HCT116 (cell line): ENCODE results near the gene KLHL15. TPM values are rescaled to one million over a fixed set of nuclear protein-coding genes. Genes with fewer than 3 reads are reported as not detected.

Source experiments
- ATAC-seq: fragments of 200-7000 bp; cut with Tn5 transposase; 2 replicates; pipeline ENCODE4 v1.9.1; 2020; ENCODE audit warnings: mild to moderate bottlenecking, moderate library complexity
- BruUV-seq: library from RNA; stranded (reverse); fragments of 400-500 nt; replicated peaks from 2 replicates; lab custom pipeline; 2021; lab: Mats Ljungman, UMichigan
- CTCF ChIA-PET: fragments of 300-600 bp; sonication (Branson Sonifier 250); formaldehyde crosslinking; loops from one replicate; lab custom pipeline; 2021; ENCODE audit warnings: antibody characterized with exemption; lab: Charles Lee
- POLR2A ChIA-PET: fragments of 300-600, 350-600 bp; sonication (Branson Sonifier 250); formaldehyde crosslinking; loops from one replicate; lab custom pipeline; 2021; ENCODE audit warnings: antibody characterized with exemption; lab: Charles Lee
- RAD21 ChIA-PET, 2 experiments: fragments of 300-600 bp; sonication (Branson Sonifier 250); formaldehyde crosslinking; loops; one replicate each; lab custom pipeline; 2023; ENCODE audit warnings: low total read pairs in 2 of 2; ENCODE audit not compliant: uncharacterized antibody in 2 of 2, unreplicated experiment in 2 of 2, low non-redundant PET in 1 of 2; lab: Charles Lee
- DNase-seq: peaks from one replicate; pipeline ENCODE4 v3.0.0-alpha.2; 2010; ENCODE audit warnings: low read depth, low spot score
- H2AFZ ChIP-seq: fragments of 200-600 bp; shearing (Covaris generic), sonication (generic); 2 replicates; pipeline ENCODE4 v1.6.1; 2017; ENCODE audit warnings: low read depth, mixed run types, mixed read lengths, antibody characterized with exemption, low read length; ENCODE audit not compliant: poor library complexity, severe bottlenecking
- H3K27ac ChIP-seq: 2 replicates; pipeline ENCODE4 v1.5.1; 2012; ENCODE audit warnings: low read depth, low read length
- H3K27me3 ChIP-seq: fragments of 200-600 bp; sonication (generic); 2 replicates; pipeline ENCODE4 v1.6.1; 2016; ENCODE audit warnings: mixed run types, low read length, mixed read lengths; ENCODE audit not compliant: insufficient read depth
- H3K36me3 ChIP-seq, 2 experiments: fragments of 200-500 bp in 1 of 2; fragments of 200-600 bp in 1 of 2; sonication (Bioruptor generic) in 1 of 2; sonication (generic) in 1 of 2; 2 replicates each; pipeline versions ENCODE4 v1.5.1 to v1.6.1; 2014 to 2016; ENCODE audit warnings: low read length in 2 of 2, inconsistent platforms in 1 of 2, mixed read lengths in 1 of 2, mixed run types in 1 of 2; ENCODE audit not compliant: insufficient read depth in 2 of 2, control insufficient read depth in 1 of 2
- H3K4me1 ChIP-seq, 2 experiments: fragments of 200-600 bp in 1 of 2; sonication (generic) in 1 of 2; 2 replicates each; pipeline versions ENCODE4 v1.5.1 to v1.6.1; 2012 to 2017; ENCODE audit warnings: low read length in 2 of 2, inconsistent platforms in 1 of 2, mild to moderate bottlenecking in 1 of 2, mixed read lengths in 1 of 2, mixed run types in 1 of 2, moderate library complexity in 1 of 2; ENCODE audit not compliant: insufficient read depth in 2 of 2, control insufficient read depth in 1 of 2
- H3K4me2 ChIP-seq: fragments of 200-600 bp; sonication (generic); 2 replicates; pipeline ENCODE4 v1.6.1; 2017; ENCODE audit warnings: mixed run types, low read length, mixed read lengths
- H3K4me3 ChIP-seq, 2 experiments: fragments of 200-600 bp in 1 of 2; sonication (generic) in 1 of 2; replicated peaks in 1 of 2; 2 replicates each; pipeline ENCODE4 v1.5.1; 2011 to 2016; ENCODE audit warnings: low read length in 2 of 2, control low read depth in 1 of 2, low read depth in 1 of 2, mild to moderate bottlenecking in 1 of 2, mixed read lengths in 1 of 2, mixed run types in 1 of 2
- H3K79me2 ChIP-seq: fragments of 200-600 bp; sonication (generic); 2 replicates; pipeline ENCODE4 v1.6.1; 2017; ENCODE audit warnings: mild to moderate bottlenecking, mixed run types, low read length, moderate library complexity, mixed read lengths; ENCODE audit not compliant: insufficient read depth
- H3K9ac ChIP-seq: fragments of 200-600 bp; sonication (generic); 2 replicates; pipeline ENCODE4 v1.6.1; 2016; ENCODE audit warnings: low read length, mixed read lengths
- H3K9me2 ChIP-seq: fragments of 200-600 bp; sonication (generic), shearing (Covaris generic); 2 replicates; pipeline ENCODE4 v1.6.1; 2017; ENCODE audit warnings: mixed run types, mild to moderate bottlenecking, moderate library complexity; ENCODE audit not compliant: insufficient read depth
- H3K9me3 ChIP-seq, 2 experiments: fragments of 200-500 bp in 1 of 2; fragments of 200-600 bp in 1 of 2; sonication (Bioruptor generic) in 1 of 2; sonication (generic) in 1 of 2; 2 replicates each; pipeline ENCODE4 v1.6.1; 2014 to 2017; ENCODE audit warnings: low read length in 2 of 2, mixed read lengths in 2 of 2, inconsistent platforms in 1 of 2, low read depth in 1 of 2, mild to moderate bottlenecking in 1 of 2, mixed run types in 1 of 2, moderate library complexity in 1 of 2; ENCODE audit not compliant: control insufficient read depth in 1 of 2, insufficient read depth in 1 of 2
- H4K20me1 ChIP-seq: fragments of 200-600 bp; sonication (generic), shearing (Covaris generic); 2 replicates; pipeline ENCODE4 v1.6.1; 2017; ENCODE audit warnings: mixed run types, mild to moderate bottlenecking, moderate library complexity; ENCODE audit not compliant: insufficient read depth
- CBX3 ChIP-seq: IDR thresholded peaks from 2 replicates; pipeline ENCODE4 v1.6.1; 2012; ENCODE audit warnings: low read depth
- CEBPB ChIP-seq: IDR thresholded peaks from 2 replicates; pipeline ENCODE4 v1.6.1; 2012; ENCODE audit warnings: low read depth
- CTCF ChIP-seq, 3 experiments: fragments of 200-600 bp in 1 of 3; sonication (generic) in 1 of 3; IDR thresholded peaks in 2 of 3; conservative IDR thresholded peaks in 1 of 3; 2 replicates each; pipeline ENCODE4 v1.5.1; 2012 to 2017; ENCODE audit warnings: low read depth in 2 of 3, low read length in 2 of 3, antibody characterized with exemption in 1 of 3, borderline replicate concordance in 1 of 3, control low read depth in 1 of 3, mild to moderate bottlenecking in 1 of 3, mixed read lengths in 1 of 3, mixed run types in 1 of 3, moderate library complexity in 1 of 3; ENCODE audit not compliant: insufficient read depth in 1 of 3
- FOSL1 ChIP-seq: IDR thresholded peaks from 2 replicates; pipeline ENCODE4 v1.6.1; 2012; ENCODE audit warnings: low read depth
- POLR2AphosphoS5 ChIP-seq: IDR thresholded peaks from 2 replicates; pipeline ENCODE4 v1.6.1; 2011; ENCODE audit warnings: mild to moderate bottlenecking, low read depth, low read length, moderate library complexity
- RAD21 ChIP-seq: IDR thresholded peaks from 2 replicates; pipeline ENCODE4 v1.6.1; 2012; ENCODE audit warnings: low read depth, mild to moderate bottlenecking
- SIN3A ChIP-seq: IDR thresholded peaks from 2 replicates; pipeline ENCODE4 v1.6.1; 2012; ENCODE audit warnings: low read depth
- TCF7L2 ChIP-seq: IDR thresholded peaks from 2 replicates; pipeline ENCODE4 v1.7.0; 2011; ENCODE audit warnings: borderline replicate concordance, inconsistent platforms; ENCODE audit not compliant: insufficient read depth, insufficient read length; ENCODE audit errors: extremely low read depth
- YY1 ChIP-seq: IDR thresholded peaks from 2 replicates; pipeline ENCODE4 v1.6.1; 2011; ENCODE audit warnings: low read length, low read depth, moderate library complexity, mild to moderate bottlenecking; ENCODE audit not compliant: insufficient replicate concordance; ENCODE audit errors: extremely low read depth
- ZBTB33 ChIP-seq: IDR thresholded peaks from 2 replicates; pipeline ENCODE4 v1.6.1; 2011; ENCODE audit warnings: mild to moderate bottlenecking, low read length, moderate library complexity; ENCODE audit not compliant: insufficient replicate concordance; ENCODE audit errors: extremely low read depth
- ZFX ChIP-seq: fragments of 450-650 bp; IDR thresholded peaks from 2 replicates; pipeline ENCODE4 v1.6.1; 2017
- intact Hi-C: fragments of 100-400 bp; cut with micrococcal nuclease; formaldehyde crosslinking; loops from 2 replicates; pipeline ENCODE4 v1.10.0; 2022
- total RNA-seq: library from RNA; stranded (reverse); gene quantifications from one replicate; pipeline ENCODE4 v1.2.1, GENCODE V29; 2021; ENCODE audit not compliant: unreplicated experiment

The KLHL15 gene
- total RNA-seq, 1 experiment from 2014 or later: 10.1 TPM

- no peak overlapping the region for H2AFZ ChIP-seq
- ChIA-PET POLR2A (no interaction called here), RAD21 (interaction anchor here in 1 of 2 experiments (0.6 kb wide), 1 partner anchor 266 kb away, joined by 4 read pairs; no protein-coding TSS in a partner anchor), CTCF (no interaction called here)
- H3K36me3 ChIP-seq: no peaks in the 10 kb centered on the region
- no peak overlapping the region for H3K27ac ChIP-seq
- H3K4me3 ChIP-seq: no peak overlapping the region
- H3K9ac ChIP-seq: no peak overlapping the region
- no peak overlapping the region for H3K4me2 ChIP-seq
- H3K9me3 ChIP-seq: no peaks in the 10 kb centered on the region
- no peaks in the 10 kb centered on the region for H3K79me2 ChIP-seq
- no peaks in the 10 kb centered on the region for H3K9me2 ChIP-seq
- no peak for ATAC-seq
- TF ChIP-seq RAD21: no peak
- no peak for TF ChIP-seq SIN3A
- no peak for TF ChIP-seq FOSL1
- TF ChIP-seq YY1: no peak
- TF ChIP-seq ZFX: no peak
- no peak for TF ChIP-seq POLR2AphosphoS5
- intact Hi-C loops: no loop called here
- BruUV-seq: no TSS peak
- no peaks in the 10 kb centered on the region for H3K27me3 ChIP-seq
- no peaks in the 10 kb centered on the region for H4K20me1 ChIP-seq
- DNase-seq: no peak
- no peaks in the 10 kb centered on the region for H3K4me1 ChIP-seq
Observed at GRCh38 chrX:23959781-23960180, 67.2 kb downstream of the KLHL15 start.

GRCh38 chrX:23954396-23954795, 72.6 kb downstream of the KLHL15 start:
- ChIA-PET CTCF (no interaction called here), RAD21 (no interaction called here), POLR2A (no interaction called here)
- DNase-seq: no peak
- no peaks in the 10 kb centered on the region for H3K4me1 ChIP-seq
- no peaks in the 10 kb centered on the region for H3K9me2 ChIP-seq
- no peaks in the 10 kb centered on the region for H3K79me2 ChIP-seq
- no peaks in the 10 kb centered on the region for H3K36me3 ChIP-seq
- no TSS peak for BruUV-seq
- intact Hi-C loops: no loop called here
- no peaks in the 10 kb centered on the region for H4K20me1 ChIP-seq
- no peak overlapping the region for H2AFZ ChIP-seq
- no peak overlapping the region for H3K27ac ChIP-seq
- no peak for ATAC-seq
- no peaks in the 10 kb centered on the region for H3K27me3 ChIP-seq
- no peak overlapping the region for H3K4me3 ChIP-seq
- no peak overlapping the region for H3K4me2 ChIP-seq
- no peak overlapping the region for H3K9ac ChIP-seq
- no peaks in the 10 kb centered on the region for H3K9me3 ChIP-seq
- TF ChIP-seq FOSL1: no peak
- no peak for TF ChIP-seq ZFX
- TF ChIP-seq CBX3: no peak
- TF ChIP-seq CEBPB: no peak
- no peak for TF ChIP-seq TCF7L2
- TF ChIP-seq CTCF (IDR thresholded peaks at IDR 0.05 in 2 of 3, conservative IDR thresholded peaks at IDR 0.05 in 1 of 3; ENCODE audit: borderline replicate concordance in 1 of 3, insufficient read depth in 1 of 3, low read depth in 2 of 3, low read length in 2 of 3): no peak
- TF ChIP-seq ZBTB33: no peak
- TF ChIP-seq POLR2AphosphoS5: no peak
- TF ChIP-seq, all 23 proteins: peak for 0
